Measurements from ENCODE around the gene EXOC6B.
"Not testable (repeated sequence)": the region's sequence is repeated elsewhere in the genome, so short reads cannot be mapped to it uniquely, and the experiment has no call there.

EXOC6B gene

GRCh38 chr2:72539071-72539552 lies 286.7 kb downstream of the EXOC6B start:
- peak; percentile 74 for DNase-seq

- DNase-seq, result no peak
Observed at GRCh38 chr2:72538486-72538885, 287.3 kb downstream of the EXOC6B start.

GRCh38 chr2:72535586-72535985 lies 290.2 kb downstream of the EXOC6B start:
- not testable (repeated sequence) for DNase-seq

- peak; percentile 10 for DNase-seq
Observed at GRCh38 chr2:72533765-72534164, 292.1 kb downstream of the EXOC6B start.

- DNase-seq, result no peak
Observed at GRCh38 chr2:72527424-72527823, 298.4 kb downstream of the EXOC6B start.

- DNase-seq, result no peak
Observed at GRCh38 chr2:72526623-72527022, 299.2 kb downstream of the EXOC6B start.

- DNase-seq, result no peak
Observed at GRCh38 chr2:72524071-72524470, 301.8 kb downstream of the EXOC6B start.

- no peak for DNase-seq
Observed at GRCh38 chr2:72515696-72516095, 310.1 kb downstream of the EXOC6B start.

GRCh38 chr2:72513011-72513410 lies 312.8 kb downstream of the EXOC6B start:
- DNase-seq, result no peak

- DNase-seq, result no peak
Observed at GRCh38 chr2:72512376-72512775, 313.5 kb downstream of the EXOC6B start.

- no peak for DNase-seq
Observed at GRCh38 chr2:72511906-72512305, 313.9 kb downstream of the EXOC6B start.

GRCh38 chr2:72497763-72498162 lies 328.1 kb downstream of the EXOC6B start:
- DNase-seq, result no peak

GRCh38 chr2:72496479-72496878 lies 329.4 kb downstream of the EXOC6B start:
- DNase-seq, result no peak

GRCh38 chr2:72494392-72494791 lies 331.4 kb downstream of the EXOC6B start:
- no peak for DNase-seq

- not testable (repeated sequence) for DNase-seq
Observed at GRCh38 chr2:72484622-72485021, 341.2 kb downstream of the EXOC6B start.

GRCh38 chr2:72483346-72483745 lies 342.5 kb downstream of the EXOC6B start:
- no peak for DNase-seq

GRCh38 chr2:72475246-72475645 lies 350.6 kb downstream of the EXOC6B start:
- DNase-seq, result no peak

GRCh38 chr2:72457801-72458516 lies 367.9 kb downstream of the EXOC6B start:
- no peak for DNase-seq

GRCh38 chr2:72454189-72454588 lies 371.6 kb downstream of the EXOC6B start:
- no peak for DNase-seq

- DNase-seq, result no peak
Observed at GRCh38 chr2:72442270-72442669, 383.6 kb downstream of the EXOC6B start.

- DNase-seq, result no peak
Observed at GRCh38 chr2:72439892-72440291, 385.9 kb downstream of the EXOC6B start.

GRCh38 chr2:72438364-72438763 lies 387.5 kb downstream of the EXOC6B start:
- no peak for DNase-seq

- no peak for DNase-seq
Observed at GRCh38 chr2:72431737-72432136, 394.1 kb downstream of the EXOC6B start.

- no peak for DNase-seq
Observed at GRCh38 chr2:72427022-72427861, 398.6 kb downstream of the EXOC6B start.
